Activated B cell treated with CpG ODN at 0.5 μM for 24 hours (primary cell): ENCODE results near the gene ARHGEF10L. TPM values are rescaled to one million over a fixed set of nuclear protein-coding genes. Genes with fewer than 3 reads are reported as not detected.

Experiments used
- ATAC-seq: fragments of 200-7000 bp; cut with Tn5 transposase; one replicate; pipeline ENCODE4 v1.10.0; 2021; ENCODE audit warnings: low read depth, mild to moderate bottlenecking, moderate library complexity
- CTCF ChIA-PET: fragments of 350-600 bp; sonication (Branson Sonifier 250); formaldehyde crosslinking; loops from one replicate; lab custom pipeline; 2021; ENCODE audit warnings: antibody characterized with exemption; lab: Charles Lee
- POLR2A ChIA-PET: fragments of 350-600 bp; sonication (Branson Sonifier 250); formaldehyde crosslinking; loops from one replicate; lab custom pipeline; 2021; ENCODE audit warnings: antibody characterized with exemption; lab: Charles Lee
- DNase-seq: peaks from one replicate; pipeline ENCODE4 v3.0.0; 2022
- H3K27ac Mint-ChIP-seq: one replicate; pipeline ENCODE4 v1.8.0; 2020; ENCODE audit warnings: mixed read lengths
- H3K27me3 Mint-ChIP-seq: one replicate; pipeline ENCODE4 v1.8.0; 2021; ENCODE audit warnings: mixed read lengths
- H3K36me3 Mint-ChIP-seq: one replicate; pipeline ENCODE4 v1.8.0; 2021; ENCODE audit warnings: low read depth, mixed read lengths
- H3K4me1 Mint-ChIP-seq: one replicate; pipeline ENCODE4 v1.8.0; 2021; ENCODE audit warnings: mixed read lengths
- H3K4me3 Mint-ChIP-seq: one replicate; pipeline ENCODE4 v1.8.0; 2020; ENCODE audit warnings: mild to moderate bottlenecking, mixed read lengths
- H3K9me3 Mint-ChIP-seq: one replicate; pipeline ENCODE4 v1.8.0; 2020; ENCODE audit warnings: mixed read lengths
- intact Hi-C: fragments of 100-400 bp; cut with micrococcal nuclease; formaldehyde crosslinking; loops from one replicate; pipeline ENCODE4 v1.15.1; 2024
- total RNA-seq: library from RNA; stranded (reverse); gene quantifications from 2 replicates; pipeline ENCODE4 v1.2.3, GENCODE V29; 2022
- TF ChIP-seq, protein P1 (sequence below): fragments of 200-600 bp; IDR thresholded peaks from one replicate; pipeline ENCODE4 v1.8.0; 2022; ENCODE audit warnings: antibody characterized with exemption, mild to moderate bottlenecking

The ARHGEF10L gene
- total RNA-seq, 1 donor from 2014 or later, result 0.62 TPM

DNA sequence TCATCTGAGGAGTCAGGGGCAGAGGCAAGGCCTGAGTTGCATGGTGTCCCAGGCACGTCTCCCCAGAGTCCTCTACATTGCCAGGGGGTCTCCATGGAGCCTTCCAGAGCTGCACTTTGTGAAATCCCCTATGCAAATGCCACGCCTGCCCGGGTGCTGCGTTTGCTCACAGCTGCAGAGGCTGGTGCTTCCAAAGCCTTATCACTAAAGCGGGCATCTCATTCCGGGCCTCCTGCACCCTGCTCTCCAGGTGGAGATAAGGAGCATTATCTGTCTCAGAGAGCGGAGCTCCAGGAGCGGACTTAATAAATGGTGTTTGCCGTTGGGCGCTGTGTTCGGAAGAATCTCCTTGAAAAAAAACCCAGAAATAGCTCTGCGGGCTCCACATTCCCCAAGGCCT is 189.8 kb downstream of the ARHGEF10L start:
- ATAC-seq (no peak), DNase-seq (no peak)
- TF ChIP-seq, protein P1, sequence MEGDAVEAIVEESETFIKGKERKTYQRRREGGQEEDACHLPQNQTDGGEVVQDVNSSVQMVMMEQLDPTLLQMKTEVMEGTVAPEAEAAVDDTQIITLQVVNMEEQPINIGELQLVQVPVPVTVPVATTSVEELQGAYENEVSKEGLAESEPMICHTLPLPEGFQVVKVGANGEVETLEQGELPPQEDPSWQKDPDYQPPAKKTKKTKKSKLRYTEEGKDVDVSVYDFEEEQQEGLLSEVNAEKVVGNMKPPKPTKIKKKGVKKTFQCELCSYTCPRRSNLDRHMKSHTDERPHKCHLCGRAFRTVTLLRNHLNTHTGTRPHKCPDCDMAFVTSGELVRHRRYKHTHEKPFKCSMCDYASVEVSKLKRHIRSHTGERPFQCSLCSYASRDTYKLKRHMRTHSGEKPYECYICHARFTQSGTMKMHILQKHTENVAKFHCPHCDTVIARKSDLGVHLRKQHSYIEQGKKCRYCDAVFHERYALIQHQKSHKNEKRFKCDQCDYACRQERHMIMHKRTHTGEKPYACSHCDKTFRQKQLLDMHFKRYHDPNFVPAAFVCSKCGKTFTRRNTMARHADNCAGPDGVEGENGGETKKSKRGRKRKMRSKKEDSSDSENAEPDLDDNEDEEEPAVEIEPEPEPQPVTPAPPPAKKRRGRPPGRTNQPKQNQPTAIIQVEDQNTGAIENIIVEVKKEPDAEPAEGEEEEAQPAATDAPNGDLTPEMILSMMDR, result no peak
- Mint-ChIP-seq H3K27ac (no peak overlapping the region), H3K4me1 (no peaks in the 10 kb centered on the region), H3K36me3 (no peaks in the 10 kb centered on the region), H3K27me3 (no peaks in the 10 kb centered on the region), H3K9me3 (no peaks in the 10 kb centered on the region), H3K4me3 (no peak overlapping the region)
- CTCF ChIA-PET, result no interaction called here
- intact Hi-C loops, result no loop called here
- POLR2A ChIA-PET, result no interaction called here

DNA sequence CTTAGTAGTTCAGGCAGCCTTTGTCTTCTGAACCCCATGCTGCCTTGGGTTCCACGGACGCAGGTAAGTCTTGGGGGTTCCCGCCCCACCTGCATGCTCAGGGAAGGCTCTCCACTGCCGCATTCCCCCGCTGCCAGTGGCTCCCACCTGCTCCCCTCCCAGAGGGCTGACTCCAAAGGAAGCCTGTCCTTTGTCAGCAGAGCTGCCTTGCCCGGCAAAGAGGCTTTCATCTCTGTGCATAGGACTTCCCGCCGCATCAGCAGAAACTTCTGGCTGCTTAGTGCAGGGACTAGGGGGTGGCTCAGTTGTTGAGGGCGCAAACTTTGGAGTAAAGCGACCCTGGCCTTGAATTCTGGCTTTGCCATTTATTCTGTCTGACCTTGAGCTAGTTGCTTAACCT is 190.4 kb downstream of the ARHGEF10L start:
- Mint-ChIP-seq H3K4me1 (no peaks in the 10 kb centered on the region), H3K27me3 (no peaks in the 10 kb centered on the region), H3K9me3 (no peaks in the 10 kb centered on the region), H3K36me3 (no peaks in the 10 kb centered on the region), H3K27ac (no peak overlapping the region), H3K4me3 (no peak overlapping the region)
- DNase-seq (no peak), ATAC-seq (no peak)
- TF ChIP-seq, protein P1, result no peak
- intact Hi-C loops, result no loop called here
- ChIA-PET CTCF (no interaction called here), POLR2A (no interaction called here)

DNA sequence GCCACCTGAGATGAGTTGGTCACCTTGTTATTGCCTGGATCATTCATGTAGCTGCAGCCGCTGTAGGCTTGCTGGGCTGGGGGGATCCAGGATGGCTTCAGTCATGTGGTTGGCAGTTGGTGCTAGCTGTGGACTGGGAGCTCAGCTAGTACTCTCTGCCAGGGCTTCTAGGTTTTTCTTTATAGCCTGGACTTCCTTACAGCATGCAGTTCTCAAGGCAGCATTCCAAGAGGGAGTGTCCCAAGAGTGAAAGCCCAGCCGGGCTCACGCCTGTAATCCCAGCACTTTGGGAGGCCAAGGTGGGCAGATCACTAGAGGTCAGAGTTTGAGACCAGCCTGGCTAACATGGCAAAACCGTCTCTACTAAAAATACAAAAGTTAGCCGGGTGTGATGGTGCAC is 192.0 kb downstream of the ARHGEF10L start:
- H3K27me3 Mint-ChIP-seq, result no peaks in the 10 kb centered on the region
- DNase-seq, result no peak
- intact Hi-C loops, result no loop called here
- no peak overlapping the region for H3K4me3 Mint-ChIP-seq
- no peak for ATAC-seq
- H3K4me1 Mint-ChIP-seq, result no peaks in the 10 kb centered on the region
- TF ChIP-seq, protein P1, result no peak
- no peaks in the 10 kb centered on the region for H3K36me3 Mint-ChIP-seq
- ChIA-PET POLR2A (no interaction called here), CTCF (no interaction called here)
- no peak overlapping the region for H3K27ac Mint-ChIP-seq
- H3K9me3 Mint-ChIP-seq, result no peaks in the 10 kb centered on the region

GRCh38 chr1:17732475-17732874 is 193.0 kb downstream of the ARHGEF10L start:
- intact Hi-C loops, result no loop called here
- no peak for ATAC-seq
- Mint-ChIP-seq H3K27ac (no peak overlapping the region), H3K36me3 (no peaks in the 10 kb centered on the region), H3K4me3 (no peak overlapping the region), H3K4me1 (no peaks in the 10 kb centered on the region), H3K9me3 (no peaks in the 10 kb centered on the region), H3K27me3 (no peaks in the 10 kb centered on the region)
- CTCF ChIA-PET, result no interaction called here
- POLR2A ChIA-PET, result interaction anchor here (0.6 kb wide), 1 partner anchor 12 kb away, joined by 9 read pairs; no protein-coding TSS in a partner anchor
- no peak for DNase-seq
- TF ChIP-seq, protein P1, result no peak

DNA sequence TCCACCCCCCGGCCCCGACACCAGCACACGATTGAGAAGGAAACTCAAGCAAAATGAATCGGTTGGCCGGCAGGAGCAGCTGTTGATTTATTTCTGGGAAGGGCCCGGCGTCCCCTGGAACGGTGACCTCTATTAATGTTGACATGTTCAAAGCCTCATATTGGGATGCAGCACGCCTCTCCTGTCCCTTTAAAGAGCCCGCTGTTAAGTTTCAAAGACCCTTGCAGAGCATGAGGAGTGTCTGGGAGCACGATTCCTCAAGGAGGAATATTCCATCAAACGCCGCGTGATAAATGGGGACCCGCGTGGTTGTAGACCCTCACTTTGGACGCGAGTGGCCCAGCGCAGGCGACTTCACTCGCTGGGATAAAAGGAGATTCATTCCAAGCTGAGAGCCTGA is 194.2 kb downstream of the ARHGEF10L start:
- DNase-seq, result no peak

More for the DNA sequence above, 194.2 kb downstream of the ARHGEF10L start:
- Mint-ChIP-seq H3K27ac (no peak overlapping the region), H3K4me1 (no peaks in the 10 kb centered on the region), H3K4me3 (no peak overlapping the region), H3K9me3 (no peaks in the 10 kb centered on the region), H3K36me3 (no peaks in the 10 kb centered on the region), H3K27me3 (no peaks in the 10 kb centered on the region)
- intact Hi-C loops, result no loop called here
- POLR2A ChIA-PET, result no interaction called here
- ATAC-seq, result no peak
- CTCF ChIA-PET, result no interaction called here
- TF ChIP-seq, protein P1, result no peak
